Measurements from ENCODE around the gene TUBA4A.

The TUBA4A gene

GRCh38 chr2:219281588-219281987 is 27.9 kb upstream of the TUBA4A start:
- no peak for DNase-seq (ENCODE audit: extremely low read depth, low read depth)
- TF ChIP-seq CTCF (IDR thresholded peaks at IDR 0.05; ENCODE audit: low read depth, low read length, missing control alignments), result no peak
- no peak overlapping the region for H3K4me3 ChIP-seq (replicated peaks; ENCODE audit: low read depth, low read length)

- no peak for DNase-seq (ENCODE audit: extremely low read depth, low read depth)
- no peak for TF ChIP-seq CTCF (IDR thresholded peaks at IDR 0.05; ENCODE audit: low read depth, low read length, missing control alignments)
- H3K4me3 ChIP-seq (replicated peaks; ENCODE audit: low read depth, low read length), result no peak overlapping the region
These were observed 26.9 kb upstream of the TUBA4A start for GRCh38 chr2:219280651-219281050.

GRCh38 chr2:219279916-219280516 is 26.3 kb upstream of the TUBA4A start:
- TF ChIP-seq CTCF (IDR thresholded peaks at IDR 0.05; ENCODE audit: low read depth, low read length, missing control alignments), result no peak
- peak overlapping the region; percentile 50 for H3K4me3 ChIP-seq (replicated peaks; ENCODE audit: low read depth, low read length)
- no peak for DNase-seq (ENCODE audit: extremely low read depth, low read depth)

- TF ChIP-seq CTCF (IDR thresholded peaks at IDR 0.05; ENCODE audit: low read depth, low read length, missing control alignments), result peak; percentile 15
- H3K4me3 ChIP-seq (replicated peaks; ENCODE audit: low read depth, low read length), result peak within 1 kb of the TSS; percentile 50
- peak; percentile 93 for DNase-seq (ENCODE audit: extremely low read depth, low read depth)
These were observed 25.6 kb upstream of the TUBA4A start, which contains the start of gene DNAJB2 for GRCh38 chr2:219279151-219279915. Gene DNAJB2, plus strand, starts transcription at chr2:219279366. Its CDS starts 468 bp downstream, at chr2:219279834.

GRCh38 chr2:219278655-219279150 is 25.0 kb upstream of the TUBA4A start:
- H3K4me3 ChIP-seq (replicated peaks; ENCODE audit: low read depth, low read length), result peak overlapping the region; percentile 50; the same call in 1 of the 2 replicates
- TF ChIP-seq CTCF (IDR thresholded peaks at IDR 0.05; ENCODE audit: low read depth, low read length, missing control alignments), result no peak
- no peak for DNase-seq (ENCODE audit: extremely low read depth, low read depth)

GRCh38 chr2:219277703-219278654 is 24.3 kb upstream of the TUBA4A start:
- no peak for DNase-seq (ENCODE audit: extremely low read depth, low read depth)
- no peak overlapping the region for H3K4me3 ChIP-seq (replicated peaks; ENCODE audit: low read depth, low read length)

More at GRCh38 chr2:219277703-219278654, 24.3 kb upstream of the TUBA4A start:
- peak; percentile 99 for TF ChIP-seq CTCF (IDR thresholded peaks at IDR 0.05; ENCODE audit: low read depth, low read length, missing control alignments)
